Mesothelial cell of epicardium (in vitro differentiated cells): Measurements from ENCODE around the gene FAH. TPM values are rescaled to one million over a fixed set of nuclear protein-coding genes. Genes with fewer than 3 reads are reported as not detected.

Experiments
- DNase-seq, 2 experiments: peaks; one replicate each; pipeline ENCODE4 v3.0.0; 2021; ENCODE audit warnings: low spot score in 2 of 2; ENCODE audit not compliant: unreplicated experiment in 2 of 2
- H3K27ac Mint-ChIP-seq: 2 replicates; pipeline ENCODE4 v1.8.0; 2021; ENCODE audit warnings: mixed read lengths
- H3K27me3 Mint-ChIP-seq: 2 replicates; pipeline ENCODE4 v1.8.0; 2021; ENCODE audit warnings: low read depth, mixed read lengths
- H3K36me3 Mint-ChIP-seq: 2 replicates; pipeline ENCODE4 v1.8.0; 2021; ENCODE audit warnings: mixed read lengths
- H3K4me1 Mint-ChIP-seq: 2 replicates; pipeline ENCODE4 v1.8.0; 2021; ENCODE audit warnings: mixed read lengths
- H3K4me3 Mint-ChIP-seq: 2 replicates; pipeline ENCODE4 v1.8.0; 2021; ENCODE audit warnings: mild to moderate bottlenecking, moderate library complexity, mixed read lengths
- H3K9me3 Mint-ChIP-seq: 2 replicates; pipeline ENCODE4 v1.8.0; 2021; ENCODE audit warnings: mixed read lengths
- total RNA-seq: library from RNA; stranded (reverse); gene quantifications from 3 replicates; pipeline ENCODE4 v1.2.1, GENCODE V29; 2021
- TF ChIP-seq, protein P1 (sequence below): fragments of 200-600 bp; sonication (generic); IDR thresholded peaks from one replicate; pipeline ENCODE4 v1.5.0; 2021; ENCODE audit warnings: antibody characterized with exemption; ENCODE audit not compliant: unreplicated experiment

The FAH gene
- total RNA-seq, 1 donor from 2014 or later, result 39.7 TPM

DNA sequence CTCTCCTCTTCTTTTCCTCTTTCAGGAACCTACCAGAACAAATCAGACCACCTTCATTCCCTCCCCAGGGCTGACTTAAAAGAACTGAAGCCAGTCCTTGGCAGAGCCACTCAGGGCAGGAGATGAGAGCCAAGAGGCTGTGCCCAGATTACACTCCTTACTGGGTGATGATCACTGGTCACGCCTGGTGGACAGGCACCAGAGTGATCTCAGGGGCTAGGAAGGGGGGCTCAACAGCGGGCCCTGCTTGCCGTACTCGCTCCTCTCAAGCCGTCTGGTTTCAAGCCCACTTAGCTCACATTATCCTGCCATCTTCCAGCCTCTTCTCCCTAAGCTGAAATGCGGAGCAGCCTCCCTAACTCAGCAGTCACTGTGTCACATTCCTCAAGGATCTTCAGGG lies 1.7 kb upstream of the FAH start:
- Mint-ChIP-seq H3K4me3 (no peak overlapping the region), H3K36me3 (no peaks in the 10 kb centered on the region), H3K9me3 (peaks cover 6% of the 10 kb centered on the region), H3K4me1 (peaks cover 29% of the 10 kb centered on the region), H3K27ac (no peak overlapping the region), H3K27me3 (no peaks in the 10 kb centered on the region)
- TF ChIP-seq, protein P1, sequence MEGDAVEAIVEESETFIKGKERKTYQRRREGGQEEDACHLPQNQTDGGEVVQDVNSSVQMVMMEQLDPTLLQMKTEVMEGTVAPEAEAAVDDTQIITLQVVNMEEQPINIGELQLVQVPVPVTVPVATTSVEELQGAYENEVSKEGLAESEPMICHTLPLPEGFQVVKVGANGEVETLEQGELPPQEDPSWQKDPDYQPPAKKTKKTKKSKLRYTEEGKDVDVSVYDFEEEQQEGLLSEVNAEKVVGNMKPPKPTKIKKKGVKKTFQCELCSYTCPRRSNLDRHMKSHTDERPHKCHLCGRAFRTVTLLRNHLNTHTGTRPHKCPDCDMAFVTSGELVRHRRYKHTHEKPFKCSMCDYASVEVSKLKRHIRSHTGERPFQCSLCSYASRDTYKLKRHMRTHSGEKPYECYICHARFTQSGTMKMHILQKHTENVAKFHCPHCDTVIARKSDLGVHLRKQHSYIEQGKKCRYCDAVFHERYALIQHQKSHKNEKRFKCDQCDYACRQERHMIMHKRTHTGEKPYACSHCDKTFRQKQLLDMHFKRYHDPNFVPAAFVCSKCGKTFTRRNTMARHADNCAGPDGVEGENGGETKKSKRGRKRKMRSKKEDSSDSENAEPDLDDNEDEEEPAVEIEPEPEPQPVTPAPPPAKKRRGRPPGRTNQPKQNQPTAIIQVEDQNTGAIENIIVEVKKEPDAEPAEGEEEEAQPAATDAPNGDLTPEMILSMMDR, result no peak
- no peak for DNase-seq

DNA sequence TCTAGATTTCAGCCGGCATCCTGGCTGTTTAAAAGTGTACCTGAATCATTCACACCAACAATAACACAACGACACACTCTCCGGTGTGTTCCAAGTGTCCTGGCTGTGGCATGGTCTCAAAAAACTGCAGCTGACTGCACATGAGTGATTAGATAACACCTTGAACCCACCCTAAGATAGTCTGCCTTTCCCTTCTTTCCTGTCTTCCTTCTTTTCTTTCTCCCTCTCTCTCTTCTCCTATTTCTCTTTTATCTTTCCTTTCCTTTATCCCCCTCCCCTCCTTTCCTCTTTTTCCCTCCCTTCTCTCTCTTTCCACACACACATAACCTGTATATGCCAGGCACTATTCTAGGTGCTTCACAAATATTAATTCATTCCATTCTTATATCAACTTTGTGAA lies 1.2 kb upstream of the FAH start:
- H3K4me1 Mint-ChIP-seq, result peaks cover 32% of the 10 kb centered on the region
- no peak overlapping the region for H3K27ac Mint-ChIP-seq
- no peaks in the 10 kb centered on the region for H3K36me3 Mint-ChIP-seq
- no peak for DNase-seq
- TF ChIP-seq, protein P1, result no peak
- H3K27me3 Mint-ChIP-seq, result no peaks in the 10 kb centered on the region
- H3K4me3 Mint-ChIP-seq, result peak overlapping the region; percentile 80
- peaks cover 3% of the 10 kb centered on the region for H3K9me3 Mint-ChIP-seq

DNA sequence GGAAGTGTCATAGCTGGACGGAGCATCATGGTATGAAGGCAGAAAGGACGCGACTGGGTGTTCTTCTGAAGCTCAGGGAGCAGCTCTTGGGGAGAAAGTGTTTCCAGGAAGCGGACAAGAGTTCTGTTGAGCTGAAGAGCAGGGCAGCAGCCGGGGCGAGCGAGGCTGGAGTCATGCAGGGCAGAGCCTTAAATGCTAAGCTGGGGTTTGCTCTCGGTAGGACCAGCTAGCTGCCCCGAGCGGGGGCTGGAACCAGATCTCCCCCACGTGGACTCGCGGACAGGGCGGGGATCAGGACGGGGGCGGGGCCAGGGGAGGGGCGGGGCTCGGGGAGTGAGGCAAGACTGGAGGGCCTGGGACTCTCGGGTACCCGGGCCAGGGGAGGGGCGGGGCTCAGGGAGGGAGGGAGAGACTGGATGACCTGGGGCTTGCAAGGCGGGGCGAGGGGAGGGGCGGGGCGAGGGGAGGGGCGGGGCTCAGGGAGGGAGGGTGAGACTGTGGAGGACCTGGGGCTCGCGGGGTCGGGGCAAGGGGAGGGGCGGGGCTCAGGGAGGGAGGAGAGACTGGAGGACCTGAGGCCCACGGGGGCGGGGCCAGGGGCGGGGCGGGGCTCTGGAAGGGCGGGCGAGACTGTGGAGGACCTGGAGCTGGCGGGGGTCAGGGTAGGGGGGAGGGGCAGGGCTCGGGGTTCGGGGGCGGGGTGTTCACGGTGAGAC lies 461 bp upstream of the FAH start:
- TF ChIP-seq, protein P1, result no peak
- Mint-ChIP-seq H3K36me3 (no peaks in the 10 kb centered on the region), H3K27me3 (no peaks in the 10 kb centered on the region), H3K4me3 (peak overlapping the region; percentile 81), H3K27ac (peak overlapping the region; percentile 81), H3K4me1 (peaks cover 32% of the 10 kb centered on the region), H3K9me3 (no peaks in the 10 kb centered on the region)
- DNase-seq, result peak; percentile 75 to 76

DNA sequence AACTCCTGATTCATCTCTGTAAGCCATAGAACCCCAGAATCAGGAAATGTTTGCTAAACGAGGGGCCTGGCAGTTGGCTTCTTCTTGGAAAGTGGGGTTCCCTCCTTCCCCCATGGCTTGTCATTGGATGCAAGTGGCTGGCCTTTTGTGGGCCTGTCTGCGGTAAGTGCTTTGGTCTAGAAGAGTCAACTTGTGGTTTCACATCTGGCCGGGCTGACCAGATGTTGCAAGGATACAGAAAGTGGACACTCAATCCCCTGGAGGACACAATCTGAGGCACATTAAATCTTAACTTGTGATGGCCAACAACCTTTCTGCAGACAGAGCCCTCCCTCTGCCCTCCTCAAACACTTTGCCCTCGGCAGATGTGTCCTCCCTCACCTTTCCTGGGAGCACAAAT lies 1.1 kb downstream of the FAH start:
- DNase-seq, result no peak
- no peaks in the 10 kb centered on the region for H3K27me3 Mint-ChIP-seq
- TF ChIP-seq, protein P1, result no peak
- no peaks in the 10 kb centered on the region for H3K9me3 Mint-ChIP-seq
- H3K4me1 Mint-ChIP-seq, result peaks cover 32% of the 10 kb centered on the region
- H3K36me3 Mint-ChIP-seq, result no peaks in the 10 kb centered on the region
- H3K27ac Mint-ChIP-seq, result peak overlapping the region; percentile 73
- H3K4me3 Mint-ChIP-seq, result peak overlapping the region; percentile 81

DNA sequence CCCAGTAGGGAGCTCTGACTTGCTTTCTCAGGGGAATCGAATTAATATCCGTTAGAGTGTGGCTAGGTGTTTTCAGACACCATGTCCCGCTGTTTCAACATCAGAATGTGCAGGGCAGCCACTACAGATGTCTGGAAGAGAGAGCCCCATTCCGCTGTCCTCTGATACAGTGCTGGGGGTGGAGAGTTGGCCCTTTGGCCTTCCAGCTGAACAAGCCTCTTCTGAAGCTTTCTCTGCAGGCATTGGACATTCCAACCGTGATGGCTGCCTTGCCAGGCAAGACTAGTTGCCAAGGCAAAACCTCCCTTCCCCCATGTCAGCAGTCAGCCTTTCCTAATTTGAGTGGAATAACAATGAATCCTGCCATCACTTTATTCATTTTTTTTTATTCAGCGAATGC lies 1.5 kb downstream of the FAH start:
- H3K4me3 Mint-ChIP-seq, result peak overlapping the region; percentile 81
- DNase-seq, result no peak
- TF ChIP-seq, protein P1, result no peak
- peaks cover 32% of the 10 kb centered on the region for H3K4me1 Mint-ChIP-seq
- H3K27ac Mint-ChIP-seq, result peak overlapping the region; percentile 73
- peaks cover 1% of the 10 kb centered on the region for H3K36me3 Mint-ChIP-seq
- no peaks in the 10 kb centered on the region for H3K27me3 Mint-ChIP-seq
- no peaks in the 10 kb centered on the region for H3K9me3 Mint-ChIP-seq
